Spleen (tissue), 7 donors: ENCODE results near the gene PPP1R14B.
A peak's percentile ranks its signal among the peaks of the same experiment; 100 is the strongest.

Experiments
- CTCF ChIP-seq, 11 experiments: fragments of 200-600 bp in 7 of 11; fragments of 450-650 bp in 4 of 11; sonication (generic) in 4 of 11; IDR thresholded peaks in 8 of 11; conservative IDR thresholded peaks in 3 of 11; 1 replicate in 7 of 11; 2 replicates in 4 of 11; pipeline versions ENCODE4 v1.4.0 to v1.8.0; 2016 to 2021; ENCODE audit warnings: antibody characterized with exemption in 11 of 11, inconsistent platforms in 4 of 11, mild to moderate bottlenecking in 1 of 11
- POLR2AphosphoS5 ChIP-seq, 3 donors: sonication (generic); formaldehyde crosslinking; IDR thresholded peaks; one replicate each; pipeline ENCODE4 v1.5.1; 2017; ENCODE audit warnings: antibody characterized with exemption in 3 of 3
- donor health status: DM: no; HTN: no; CAD: no; lungs with moderate emphysema.
- donor health status: DM: no; HTN: no; CAD: no.
- donor health status: DM: no; HTN: no; CAD: no.

GRCh38 chr11:64225608-64226506, 20.9 kb downstream of the PPP1R14B start, which contains the start of the genes NUDT22 and TRPT1:
- TF ChIP-seq CTCF (IDR thresholded peaks at IDR 0.05 in 8 of 11, conservative IDR thresholded peaks at IDR 0.05 in 3 of 11) (peak in 6 of 11 experiments; percentile 5 to 43 (median 14)), POLR2AphosphoS5 (IDR thresholded peaks at IDR 0.05) (peak; percentile 93 to 96 (median 93))
